NCI-H1436 (cell line): ENCODE data around the gene HINT2.

Source experiments
- DNase-seq: peaks from one replicate; lab custom pipeline; 2025; lab: John Stamatoyannopoulos, UW

Gene HINT2

GRCh38 chr9:35811381-35812024 lies 3.3 kb downstream of the HINT2 start:
- no peak for DNase-seq

- DNase-seq = no peak
These were observed 4.7 kb downstream of the HINT2 start for GRCh38 chr9:35810122-35810521.

GRCh38 chr9:35808433-35808832 lies 6.4 kb downstream of the HINT2 start:
- DNase-seq = no peak

GRCh38 chr9:35806101-35806500 lies 8.7 kb downstream of the HINT2 start:
- DNase-seq = no peak

GRCh38 chr9:35801328-35802128 lies 13.3 kb downstream of the HINT2 start:
- no peak for DNase-seq

- DNase-seq = no peak
These were observed 14.3 kb downstream of the HINT2 start for GRCh38 chr9:35800530-35800929.

- DNase-seq = no peak
These were observed 16.0 kb downstream of the HINT2 start for GRCh38 chr9:35798658-35799374.

- DNase-seq = no peak
These were observed 17.3 kb downstream of the HINT2 start for GRCh38 chr9:35797311-35798109.

- DNase-seq = no peak
These were observed 19.1 kb downstream of the HINT2 start for GRCh38 chr9:35795695-35796094.

- DNase-seq = no peak
These were observed 21.4 kb downstream of the HINT2 start for GRCh38 chr9:35793461-35793860.

- DNase-seq = no peak
These were observed 22.0 kb downstream of the HINT2 start for GRCh38 chr9:35792826-35793225.

GRCh38 chr9:35792024-35792813 lies 22.6 kb downstream of the HINT2 start:
- no peak for DNase-seq

GRCh38 chr9:35791297-35791921 lies 23.4 kb downstream of the HINT2 start, which contains the start of gene NPR2:
NPR2 (plus strand) TSS chr9:35791591; CDS start chr9:35792409, 818 bp downstream.
- DNase-seq = no peak

- DNase-seq = peak; percentile 71
These were observed 24.2 kb downstream of the HINT2 start for GRCh38 chr9:35790385-35791296.

GRCh38 chr9:35790025-35790384 lies 24.8 kb downstream of the HINT2 start:
- no peak for DNase-seq

- DNase-seq = no peak
These were observed 25.3 kb downstream of the HINT2 start for GRCh38 chr9:35789541-35789940.

- DNase-seq = no peak
These were observed 31.4 kb downstream of the HINT2 start for GRCh38 chr9:35783418-35783817.

- no peak for DNase-seq
These were observed 33.8 kb downstream of the HINT2 start for GRCh38 chr9:35781066-35781465.

GRCh38 chr9:35778496-35778895 lies 36.3 kb downstream of the HINT2 start:
- no peak for DNase-seq

- peak; percentile 82 for DNase-seq
These were observed 38.8 kb downstream of the HINT2 start for GRCh38 chr9:35776018-35776417.
